GM19455 (cell line): Measurements from ENCODE around the gene ARFGAP1.

ENCODE experiments used
- ATAC-seq: cut with Tn5 transposase; IDR thresholded peaks from one replicate; pipeline ENCODE4 v1.9.1; 2021; ENCODE audit not compliant: unreplicated experiment

Gene ARFGAP1

DNA sequence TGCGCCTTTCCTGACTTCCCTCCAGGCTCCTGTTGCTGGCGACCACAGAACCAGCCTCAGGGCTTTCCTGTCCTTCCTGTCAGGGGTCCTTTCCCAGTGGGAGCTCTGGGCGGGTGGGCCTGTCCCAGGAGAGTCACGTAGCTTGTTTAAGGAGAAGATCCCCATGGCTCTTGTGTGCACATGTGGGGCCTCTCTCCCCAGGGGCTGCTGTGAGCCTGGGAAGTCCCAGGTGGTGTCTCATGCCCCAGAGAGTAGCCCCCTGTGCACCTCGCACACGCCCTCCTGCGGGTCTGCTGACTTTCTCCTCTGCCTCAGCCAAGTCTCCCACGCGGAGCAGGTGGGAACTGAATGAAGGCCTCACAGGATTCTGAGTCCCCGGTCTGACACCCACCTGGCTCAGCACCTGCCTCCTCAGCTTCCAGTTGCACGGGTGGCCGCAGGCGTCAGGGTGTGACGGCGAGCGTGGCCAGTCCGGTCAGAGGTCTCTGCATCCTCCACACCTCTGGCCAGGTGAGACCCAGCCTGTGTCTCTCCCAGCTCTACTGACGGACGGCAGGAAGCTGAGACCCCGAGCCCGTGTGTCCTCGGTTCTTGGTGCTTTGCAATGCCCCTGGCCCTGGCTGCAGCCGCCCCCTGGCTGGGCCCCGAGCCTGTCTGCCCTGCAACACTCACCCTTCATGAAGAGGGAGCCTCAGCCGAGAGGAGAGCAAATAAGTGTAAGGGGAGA, 12.7 kb upstream of the ARFGAP1 start:
- no peak for ATAC-seq

DNA sequence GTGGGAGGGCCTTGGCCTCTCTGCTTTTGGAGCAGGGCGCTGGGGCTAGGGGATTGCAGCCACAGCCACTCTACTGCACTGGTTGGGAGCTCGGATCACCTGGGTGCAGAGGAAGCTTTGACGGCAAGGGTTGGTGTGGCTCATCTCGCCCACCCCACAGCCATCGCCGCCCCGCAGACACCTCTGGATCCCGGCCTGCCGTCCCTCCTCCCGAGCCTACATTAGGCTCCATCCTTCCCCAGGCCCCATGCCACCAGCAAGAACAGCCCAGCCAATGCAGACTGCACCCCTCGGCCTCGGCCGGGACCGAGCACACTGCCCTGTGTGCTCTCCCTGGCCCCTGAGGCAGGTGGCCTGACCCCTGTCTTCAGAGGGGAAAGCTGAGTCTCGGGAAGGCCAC, 12.1 kb upstream of the ARFGAP1 start:
- no peak for ATAC-seq

DNA sequence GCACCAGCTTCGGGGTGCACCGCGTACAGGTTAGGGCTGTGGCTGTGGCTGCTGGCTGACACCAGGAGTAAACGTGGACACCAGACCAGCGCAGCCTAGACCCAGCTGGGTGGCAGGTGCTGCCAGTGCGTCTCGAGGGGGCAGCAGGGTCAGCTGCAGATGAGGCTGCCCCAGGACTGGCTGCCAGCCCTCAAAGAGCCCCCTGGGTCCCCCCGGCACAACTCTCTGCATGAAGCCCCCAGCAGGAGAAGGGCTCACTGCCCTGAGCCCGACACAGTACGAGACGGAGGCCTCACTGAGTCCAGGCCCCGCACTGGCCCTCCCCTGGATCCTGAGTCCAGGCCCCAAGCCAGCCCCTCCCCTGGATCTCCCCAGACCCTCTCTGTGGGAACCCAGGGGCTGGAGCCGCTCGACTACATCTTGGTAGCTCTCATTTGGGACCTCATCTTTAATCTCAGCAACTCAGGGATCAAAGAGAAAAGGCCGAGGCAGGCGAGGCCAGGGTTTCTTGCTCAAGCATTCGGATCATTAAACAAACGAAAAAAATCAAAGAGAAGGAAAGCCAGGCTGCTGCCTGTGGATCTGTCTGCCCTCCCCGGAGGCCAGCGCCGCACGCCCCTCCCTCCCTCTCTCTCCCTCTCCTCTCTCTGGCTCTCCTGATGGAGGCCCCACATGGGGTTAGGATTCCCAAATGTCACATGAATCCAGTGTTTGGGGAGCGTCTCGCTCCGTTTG, 11.4 kb upstream of the ARFGAP1 start:
- ATAC-seq, result no peak

DNA sequence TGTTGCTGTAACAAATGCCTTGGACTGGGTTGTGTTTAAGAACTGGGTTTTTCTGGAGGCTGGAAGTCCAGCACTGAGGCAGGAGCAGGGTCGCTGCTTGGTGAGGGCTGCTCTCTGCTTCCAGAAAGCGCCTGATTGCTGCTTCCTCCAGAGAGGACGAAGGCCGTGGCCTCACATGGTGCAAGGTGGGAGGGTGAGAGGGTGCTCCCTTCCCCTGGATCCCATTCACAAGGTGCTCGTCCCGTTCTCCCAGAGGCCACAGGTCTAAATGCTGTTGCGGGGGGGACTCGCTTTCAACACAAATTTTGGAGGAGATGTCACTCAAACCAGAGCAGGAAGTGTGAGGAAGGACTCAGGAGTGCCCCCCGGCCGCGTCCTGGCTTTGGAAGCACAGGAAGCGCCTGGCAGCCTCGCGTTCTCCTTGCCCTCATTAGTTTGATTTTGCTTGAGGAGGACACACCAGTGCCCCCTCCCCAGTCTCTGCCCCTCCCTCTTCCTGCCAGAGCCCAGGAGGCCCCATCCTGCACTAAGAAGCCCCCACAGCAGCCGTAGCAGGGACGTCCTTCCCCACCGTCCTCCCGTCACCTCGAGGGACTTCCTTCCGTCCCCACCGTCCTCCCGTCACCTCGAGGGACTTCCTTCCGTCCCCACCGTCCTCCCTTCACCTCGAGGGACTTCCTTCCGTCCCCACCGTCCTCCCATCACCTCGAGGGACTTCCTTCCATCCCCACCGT, 10.7 kb upstream of the ARFGAP1 start:
- no peak for ATAC-seq

DNA sequence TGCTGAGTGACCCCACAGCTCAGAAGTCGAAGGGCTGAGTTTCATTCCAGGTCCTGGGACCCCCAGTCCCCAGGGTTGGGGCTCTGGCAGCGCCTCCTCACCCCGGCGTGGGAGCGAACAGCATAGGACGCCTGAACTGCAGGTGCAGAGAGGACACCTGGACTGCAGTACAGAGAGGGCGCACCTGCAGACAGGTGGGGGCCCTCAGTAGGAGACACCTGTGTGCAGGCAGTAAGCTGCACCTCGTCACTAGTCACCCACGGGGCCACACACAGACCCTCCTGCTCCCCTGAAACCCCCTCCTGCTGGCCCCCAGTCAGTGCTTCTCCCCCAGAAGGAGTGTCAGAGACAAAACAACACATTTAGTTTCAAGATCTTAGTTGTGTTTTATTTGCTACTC, 9.8 kb upstream of the ARFGAP1 start:
- no peak for ATAC-seq

DNA sequence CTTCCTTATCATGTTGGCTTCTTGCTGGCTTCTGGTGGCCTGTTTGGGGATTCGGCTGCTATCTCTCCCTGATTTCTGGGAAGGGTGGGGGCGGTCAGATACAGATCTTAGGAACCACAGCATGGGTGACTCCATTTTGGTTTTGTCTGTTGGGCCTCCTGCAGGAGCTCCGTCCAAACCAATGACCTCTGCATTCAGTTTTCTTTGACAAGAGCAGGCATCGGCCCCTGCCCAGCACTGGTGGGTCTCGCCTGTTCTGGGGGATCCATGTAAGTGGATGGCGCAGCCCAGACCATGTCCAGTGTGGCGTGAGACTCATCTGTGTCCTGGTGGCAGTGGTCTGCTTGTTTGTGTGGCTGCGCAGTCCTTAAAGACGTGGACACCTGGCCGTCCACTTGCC, 8.6 kb upstream of the ARFGAP1 start:
- ATAC-seq, result no peak

DNA sequence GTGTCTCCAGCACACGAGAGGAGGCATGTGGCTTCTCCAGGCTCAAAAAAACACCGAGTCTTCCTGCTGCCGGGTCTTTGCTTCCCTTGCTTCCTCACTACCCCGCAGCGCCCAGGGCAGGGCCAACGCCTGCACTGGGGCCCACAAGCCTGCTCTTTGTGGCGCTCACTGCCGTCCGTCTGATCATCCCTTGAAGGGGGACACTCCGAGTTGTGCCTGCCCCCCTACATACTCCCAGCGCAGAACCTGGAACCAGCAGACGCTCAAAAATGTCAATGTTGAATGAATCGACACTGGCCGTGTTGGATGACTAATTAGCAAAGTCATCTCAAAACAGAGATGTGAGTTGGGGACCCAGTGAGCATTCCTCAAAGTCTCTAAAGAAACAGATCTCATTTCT, 8.1 kb upstream of the ARFGAP1 start:
- ATAC-seq, result no peak

DNA sequence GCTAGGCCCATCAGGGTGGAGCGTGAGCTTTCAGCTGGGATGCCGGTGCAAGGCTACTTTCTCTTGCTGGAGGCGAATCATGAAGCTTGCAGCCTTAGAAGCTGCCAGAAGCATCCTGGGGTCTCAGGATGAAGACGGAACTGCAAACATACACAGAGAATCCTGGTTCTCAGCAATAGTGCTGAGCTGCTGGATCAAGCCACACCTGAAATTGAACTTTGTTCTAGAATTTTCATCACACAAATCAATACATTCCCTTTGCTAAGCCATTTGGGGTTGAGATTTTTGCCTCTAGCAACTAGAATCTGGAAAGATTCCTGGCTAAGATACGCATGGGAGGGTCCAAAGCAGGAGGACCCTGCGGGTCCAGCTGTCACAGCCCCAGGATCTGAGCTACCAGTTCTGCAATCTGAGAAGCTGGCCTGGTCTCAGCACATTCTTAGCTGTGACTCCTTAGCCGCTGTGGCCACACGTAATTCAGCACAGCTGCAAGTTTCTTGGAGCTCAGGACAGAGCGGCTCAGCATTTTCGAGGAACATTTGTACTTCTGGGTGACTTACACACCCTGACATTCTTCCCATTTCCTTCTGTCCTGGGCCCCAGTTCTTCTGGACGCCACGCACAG, 6.6 kb upstream of the ARFGAP1 start:
- no peak for ATAC-seq

DNA sequence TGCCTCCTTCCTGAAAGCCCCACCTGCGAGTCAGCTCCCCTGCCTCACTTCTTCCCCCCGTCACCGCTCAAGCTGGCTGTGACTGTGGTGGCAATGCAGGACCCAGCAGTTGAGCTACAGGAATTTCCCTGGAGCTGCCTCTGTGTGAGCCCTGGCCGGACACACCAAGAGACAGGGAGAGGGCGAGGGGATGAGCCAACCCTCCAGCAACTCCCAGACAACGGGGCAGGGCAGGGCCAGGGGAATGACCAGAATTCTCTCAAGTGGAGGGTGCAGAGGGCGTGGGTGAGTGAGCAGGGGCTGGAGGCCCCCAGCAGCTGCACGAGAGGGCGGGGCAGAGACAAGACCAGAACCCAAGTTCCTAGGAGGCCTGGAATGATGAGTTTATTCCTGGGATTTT, 4.9 kb upstream of the ARFGAP1 start:
- ATAC-seq, result no peak

DNA sequence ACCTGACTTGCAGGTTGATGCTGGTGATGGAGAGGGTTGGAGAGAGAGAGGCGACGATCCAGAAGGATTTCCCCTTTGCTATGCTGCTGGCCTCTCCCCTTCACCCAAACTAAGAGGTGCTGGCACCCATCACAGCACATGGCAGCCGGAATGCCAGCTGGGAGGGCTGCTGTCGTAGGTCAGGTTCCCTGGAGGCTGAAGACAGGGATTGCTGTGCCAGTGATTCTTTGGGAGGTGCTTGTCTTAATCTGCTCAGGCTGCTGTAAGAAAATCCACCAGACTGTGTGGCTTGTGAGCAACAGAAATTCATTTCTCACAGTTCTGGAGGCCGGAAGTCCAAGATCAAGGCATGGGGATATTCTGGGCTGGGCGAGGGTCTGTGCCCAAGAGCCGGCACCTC, 4.4 kb upstream of the ARFGAP1 start:
- ATAC-seq, result no peak

DNA sequence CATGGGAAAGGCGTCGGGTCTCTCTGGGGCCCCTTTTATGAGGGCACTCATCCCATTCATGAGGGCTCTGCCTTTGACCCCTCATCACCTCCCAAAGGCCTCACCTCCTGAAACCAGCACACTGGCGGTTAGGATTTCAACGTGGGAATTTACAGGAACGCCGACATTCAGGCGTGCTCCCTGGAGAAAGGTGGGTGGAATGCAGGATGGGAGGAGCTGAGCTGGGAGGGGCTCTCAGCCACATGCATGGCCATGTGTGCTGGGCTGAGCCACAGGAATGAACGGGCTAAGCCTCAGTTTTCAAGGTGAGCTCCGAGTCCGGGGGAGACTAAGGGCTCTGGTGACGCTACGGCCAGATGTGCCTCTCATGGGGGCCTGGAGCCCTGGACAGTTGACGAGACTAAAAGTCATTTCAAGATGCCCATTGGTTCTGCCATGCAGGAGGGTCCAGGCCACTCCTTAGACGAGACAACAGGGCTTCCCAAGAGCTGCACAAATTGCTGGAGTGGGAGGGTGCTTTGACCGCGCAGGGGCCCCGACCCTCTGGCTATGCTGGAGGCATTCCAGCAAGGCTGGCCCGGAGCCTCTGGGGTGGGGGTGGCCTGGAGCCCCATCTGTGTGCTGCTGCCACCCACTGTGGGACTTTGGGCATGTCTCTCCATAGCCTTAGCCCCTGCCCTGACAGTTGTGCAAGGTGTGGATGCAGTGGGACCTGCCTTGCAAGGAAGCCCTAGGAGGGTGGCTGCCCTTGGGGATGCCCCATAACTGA, 3.8 kb upstream of the ARFGAP1 start:
- no peak for ATAC-seq

DNA sequence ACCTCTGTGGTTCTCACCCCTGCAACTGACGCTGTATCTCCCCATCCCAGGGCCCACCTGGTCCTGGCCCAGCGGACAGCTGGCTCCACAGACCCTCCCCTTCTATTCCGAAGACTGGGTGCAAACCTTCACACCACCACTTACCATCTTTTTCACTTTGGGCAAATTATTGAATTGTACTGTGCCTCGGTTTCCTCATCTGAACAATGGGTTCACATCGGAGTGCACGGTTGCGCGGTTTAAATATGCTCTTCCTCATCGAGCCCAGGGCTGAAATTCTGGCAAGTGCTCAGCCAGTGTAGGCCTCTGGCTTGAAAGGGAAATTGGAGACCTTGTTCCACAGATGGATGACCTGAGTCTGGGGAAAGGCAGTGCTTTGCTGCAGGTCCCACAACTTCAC, 2.9 kb upstream of the ARFGAP1 start:
- ATAC-seq, result no peak

DNA sequence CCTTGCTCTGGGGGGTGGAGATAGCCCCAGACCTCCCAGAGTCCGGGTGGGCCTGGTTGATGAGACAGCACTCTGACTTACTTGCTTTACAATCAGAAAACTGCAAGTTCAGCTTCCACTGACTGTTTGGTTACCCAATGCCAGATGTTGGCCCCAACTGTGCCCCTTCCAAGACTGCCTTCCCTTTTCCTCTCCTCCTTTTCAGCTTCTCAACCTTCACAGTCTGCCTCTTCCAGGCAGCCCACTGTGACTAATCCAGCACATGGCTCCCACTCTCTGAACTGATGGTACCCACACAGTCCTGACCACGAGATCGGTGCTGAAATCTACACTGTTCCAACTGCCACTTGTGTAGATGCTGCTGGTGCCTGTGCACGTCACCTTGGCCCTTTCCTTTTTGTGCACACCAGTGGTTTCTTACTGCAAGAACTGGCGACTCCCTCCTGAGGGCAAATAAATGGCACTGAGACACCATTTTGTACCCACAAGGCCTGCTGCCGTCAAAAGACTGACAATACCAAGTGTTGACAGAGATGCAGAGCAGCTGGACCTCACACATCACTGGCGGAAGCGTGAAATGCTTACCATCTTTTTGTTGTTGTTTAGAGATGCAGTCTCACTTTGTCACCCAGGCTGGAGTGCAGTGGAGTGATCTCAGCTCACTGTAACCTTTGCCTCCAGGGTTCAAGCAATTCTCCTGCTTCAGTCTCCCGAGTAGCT, 1.8 kb upstream of the ARFGAP1 start:
- ATAC-seq, result no peak

DNA sequence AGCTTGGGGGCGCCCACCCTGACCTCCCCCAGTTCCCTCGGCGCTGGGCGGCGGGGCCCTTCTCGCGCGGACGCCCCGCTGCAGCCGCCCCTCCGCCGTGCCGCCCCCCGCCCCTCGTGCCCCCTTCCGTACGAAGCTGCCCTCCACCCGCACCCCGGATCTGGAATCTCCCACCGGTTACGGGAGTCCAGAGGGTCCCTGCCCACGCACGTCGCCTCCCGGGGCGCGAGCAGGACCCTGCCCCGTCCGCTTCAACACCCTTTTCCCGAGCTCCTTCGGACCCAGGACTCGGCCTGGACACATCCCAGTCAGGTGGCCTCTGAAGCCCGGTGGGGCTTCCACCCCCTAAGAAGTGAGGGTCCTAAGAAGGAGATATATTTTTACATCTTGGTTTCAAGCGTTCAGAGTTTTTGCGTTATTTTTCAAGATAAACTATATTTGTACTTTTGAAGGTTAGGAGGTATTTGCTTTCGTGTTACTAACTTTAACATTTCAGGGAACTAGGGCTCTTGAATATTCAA, 506 bp downstream of the ARFGAP1 start:
- no peak for ATAC-seq

DNA sequence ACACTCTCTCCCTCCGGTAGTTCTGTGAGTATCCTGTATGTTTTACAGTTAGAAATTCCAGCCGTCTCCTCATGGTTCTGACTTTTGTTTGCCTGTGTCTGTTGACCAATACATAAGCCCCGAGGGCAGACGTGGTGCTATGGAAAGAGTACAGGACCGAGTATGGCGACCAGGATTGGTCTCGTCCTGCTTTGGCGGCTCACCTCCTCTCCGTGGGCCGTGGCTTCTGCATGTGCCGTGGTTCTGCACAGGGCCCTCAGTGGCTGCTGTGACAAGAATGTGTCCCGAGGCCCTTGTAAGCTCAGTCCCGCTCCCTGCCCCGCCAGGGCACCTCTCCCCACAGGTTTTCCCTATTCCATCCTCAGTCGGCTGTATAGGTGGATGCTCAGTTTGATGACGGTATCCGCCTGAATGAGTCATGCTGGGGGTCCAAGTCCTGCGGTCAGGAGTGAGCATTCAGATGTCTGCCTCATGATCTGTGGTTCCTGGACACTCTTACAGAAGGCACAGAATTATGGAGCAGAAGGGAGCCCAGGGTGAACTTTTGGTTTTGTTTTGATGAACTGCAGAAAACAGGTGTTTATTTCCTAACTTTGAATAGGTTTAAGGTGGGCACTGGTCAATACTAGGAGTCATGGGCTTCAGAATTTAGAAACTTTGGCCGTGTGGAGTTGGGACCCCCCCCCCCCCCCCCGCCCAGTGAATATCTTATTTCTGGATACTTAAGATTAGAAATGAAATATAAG, 1.2 kb downstream of the ARFGAP1 start:
- ATAC-seq, result no peak

DNA sequence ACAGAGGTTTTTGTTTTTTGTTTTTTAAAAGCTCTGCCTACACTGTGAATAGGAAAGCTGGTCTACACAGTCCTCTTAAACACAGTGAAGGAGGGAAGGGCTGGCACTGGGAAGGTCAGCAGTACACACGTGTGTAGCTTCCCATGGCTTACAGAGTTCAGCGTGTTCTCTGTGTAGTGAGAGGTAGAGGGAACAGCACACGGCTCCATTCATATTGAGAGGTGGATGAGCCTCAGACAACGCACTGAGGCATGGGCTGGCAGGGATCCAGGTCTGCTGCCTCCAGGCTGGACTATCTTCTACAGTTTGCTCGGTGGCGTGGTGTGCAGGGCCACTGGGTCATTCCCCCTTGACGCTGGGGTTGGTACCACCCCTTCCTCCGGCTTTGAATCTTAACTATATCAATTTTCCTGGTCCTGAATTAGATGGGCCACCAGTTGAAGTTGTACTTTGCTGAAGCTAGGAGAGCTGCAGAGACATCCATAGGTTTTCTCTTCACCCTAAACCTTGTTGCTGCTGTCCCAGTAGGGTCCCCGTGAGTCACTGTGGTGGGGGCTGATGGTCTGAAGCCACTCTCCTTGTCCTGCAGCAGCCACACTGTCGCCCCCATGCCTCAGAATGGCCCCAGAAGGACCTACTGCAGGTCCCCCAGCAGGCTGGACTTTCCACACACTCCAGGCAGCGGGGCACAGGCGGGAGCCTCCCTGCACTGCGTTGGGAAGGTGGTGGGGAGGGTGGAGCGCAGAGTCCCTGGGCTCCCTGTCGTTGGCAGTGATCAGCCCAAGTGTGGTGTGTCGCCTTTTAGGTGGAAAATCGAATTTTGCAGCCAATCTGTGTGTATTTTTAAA, 2.0 kb downstream of the ARFGAP1 start:
- ATAC-seq, result no peak

DNA sequence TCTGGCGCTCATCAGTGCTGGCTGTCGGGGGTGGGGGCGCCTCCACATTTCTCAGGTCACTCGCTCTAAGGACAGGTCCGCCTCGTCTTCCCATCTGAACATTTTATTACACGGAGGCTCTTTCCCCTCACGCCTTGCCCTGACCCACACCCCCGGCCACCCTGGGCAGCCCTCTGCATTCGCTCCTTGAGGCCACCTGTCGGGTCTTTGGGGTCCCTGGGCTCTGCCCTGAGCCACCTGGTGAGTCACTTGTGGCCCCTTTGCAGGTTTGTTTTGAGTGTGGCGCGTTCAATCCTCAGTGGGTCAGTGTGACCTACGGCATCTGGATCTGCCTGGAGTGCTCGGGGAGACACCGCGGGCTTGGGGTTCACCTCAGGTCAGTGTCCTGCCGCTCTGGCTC, 3.2 kb downstream of the ARFGAP1 start:
- no peak for ATAC-seq

DNA sequence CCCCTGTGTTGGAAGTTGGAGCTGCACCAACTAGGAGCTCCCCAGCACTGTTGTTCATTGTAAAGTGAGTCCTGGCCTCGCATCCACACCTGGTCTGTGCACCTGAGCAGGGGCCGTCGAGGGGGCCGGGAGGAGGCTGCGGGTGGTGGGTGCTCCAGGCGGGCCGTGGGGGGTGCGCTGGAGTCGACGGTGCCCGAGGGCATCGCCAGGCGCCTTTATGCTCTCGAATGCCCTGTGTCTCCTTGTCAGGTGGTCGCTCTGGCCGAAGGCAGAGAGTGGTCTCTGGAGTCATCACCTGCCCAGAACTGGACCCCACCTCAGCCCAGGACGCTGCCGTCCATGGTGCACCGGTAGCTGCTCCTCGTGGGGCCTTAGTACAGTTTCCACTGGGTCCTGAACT, 4.3 kb downstream of the ARFGAP1 start:
- ATAC-seq, result no peak
